Esophagus squamous epithelium (tissue), 4 donors: ENCODE results near the gene BANP.
"Not testable (repeated sequence)": the region's sequence is repeated elsewhere in the genome, so short reads cannot be mapped to it uniquely, and the experiment has no call there.

ENCODE experiments used
- CTCF ChIP-seq, 6 experiments: fragments of 450-650 bp in 4 of 6; fragments of 200-600 bp in 2 of 6; sonication (generic) in 2 of 6; IDR thresholded peaks; one replicate each; pipeline ENCODE4 v1.5.1; 2016 to 2019; ENCODE audit warnings: antibody characterized with exemption in 6 of 6, mild to moderate bottlenecking in 4 of 6, moderate library complexity in 4 of 6
- POLR2A ChIP-seq, 4 donors: fragments of 450-650 bp; IDR thresholded peaks; one replicate each; pipeline ENCODE4 v1.6.1; 2017; ENCODE audit warnings: antibody characterized with exemption in 4 of 4, mild to moderate bottlenecking in 4 of 4, moderate library complexity in 3 of 4

- TF ChIP-seq CTCF, POLR2A (IDR thresholded peaks at IDR 0.05): not testable (repeated sequence)
Measured at GRCh38 chr16:88105574-88106140, 154.4 kb downstream of the BANP start.
